ENCODE data around the gene SIL1.
"Not testable (repeated sequence)": the region's sequence is repeated elsewhere in the genome, so short reads cannot be mapped to it uniquely, and the experiment has no call there.

The SIL1 gene

DNA sequence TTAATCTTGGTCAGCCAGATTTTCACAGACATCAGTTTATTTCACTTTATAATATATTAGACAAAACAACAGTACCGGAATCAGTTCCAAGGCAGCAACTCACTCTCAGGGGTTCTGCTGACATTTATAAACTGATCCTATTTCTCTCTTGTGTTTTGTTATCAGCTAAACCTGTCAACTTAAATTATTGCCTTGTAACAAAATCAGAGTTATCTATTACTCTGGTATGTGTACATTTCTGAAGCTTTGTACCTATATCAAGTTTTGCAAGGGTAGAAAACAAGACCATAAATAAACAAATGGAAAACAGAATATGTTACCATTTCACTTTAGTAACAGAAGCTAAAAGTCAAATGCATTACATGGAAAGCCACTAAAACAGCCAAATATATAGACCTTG lies 122.1 kb downstream of the SIL1 start:
- Histone ChIP-seq H3K36me3 (no peaks in the 10 kb centered on the region), H3K27ac (no peak overlapping the region), H3K9me3 (ENCODE audit: severe bottlenecking) (no peaks in the 10 kb centered on the region), H3K4me3 (ENCODE audit: low read depth, low read length) (no peak overlapping the region), H3K27me3 (ENCODE audit: insufficient read depth, low read depth, severe bottlenecking) (no peaks in the 10 kb centered on the region)
- no peak for DNase-seq
- TF ChIP-seq, protein P1, sequence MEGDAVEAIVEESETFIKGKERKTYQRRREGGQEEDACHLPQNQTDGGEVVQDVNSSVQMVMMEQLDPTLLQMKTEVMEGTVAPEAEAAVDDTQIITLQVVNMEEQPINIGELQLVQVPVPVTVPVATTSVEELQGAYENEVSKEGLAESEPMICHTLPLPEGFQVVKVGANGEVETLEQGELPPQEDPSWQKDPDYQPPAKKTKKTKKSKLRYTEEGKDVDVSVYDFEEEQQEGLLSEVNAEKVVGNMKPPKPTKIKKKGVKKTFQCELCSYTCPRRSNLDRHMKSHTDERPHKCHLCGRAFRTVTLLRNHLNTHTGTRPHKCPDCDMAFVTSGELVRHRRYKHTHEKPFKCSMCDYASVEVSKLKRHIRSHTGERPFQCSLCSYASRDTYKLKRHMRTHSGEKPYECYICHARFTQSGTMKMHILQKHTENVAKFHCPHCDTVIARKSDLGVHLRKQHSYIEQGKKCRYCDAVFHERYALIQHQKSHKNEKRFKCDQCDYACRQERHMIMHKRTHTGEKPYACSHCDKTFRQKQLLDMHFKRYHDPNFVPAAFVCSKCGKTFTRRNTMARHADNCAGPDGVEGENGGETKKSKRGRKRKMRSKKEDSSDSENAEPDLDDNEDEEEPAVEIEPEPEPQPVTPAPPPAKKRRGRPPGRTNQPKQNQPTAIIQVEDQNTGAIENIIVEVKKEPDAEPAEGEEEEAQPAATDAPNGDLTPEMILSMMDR (IDR thresholded peaks at IDR 0.05; ENCODE audit: low read depth, low read length) = no peak

DNA sequence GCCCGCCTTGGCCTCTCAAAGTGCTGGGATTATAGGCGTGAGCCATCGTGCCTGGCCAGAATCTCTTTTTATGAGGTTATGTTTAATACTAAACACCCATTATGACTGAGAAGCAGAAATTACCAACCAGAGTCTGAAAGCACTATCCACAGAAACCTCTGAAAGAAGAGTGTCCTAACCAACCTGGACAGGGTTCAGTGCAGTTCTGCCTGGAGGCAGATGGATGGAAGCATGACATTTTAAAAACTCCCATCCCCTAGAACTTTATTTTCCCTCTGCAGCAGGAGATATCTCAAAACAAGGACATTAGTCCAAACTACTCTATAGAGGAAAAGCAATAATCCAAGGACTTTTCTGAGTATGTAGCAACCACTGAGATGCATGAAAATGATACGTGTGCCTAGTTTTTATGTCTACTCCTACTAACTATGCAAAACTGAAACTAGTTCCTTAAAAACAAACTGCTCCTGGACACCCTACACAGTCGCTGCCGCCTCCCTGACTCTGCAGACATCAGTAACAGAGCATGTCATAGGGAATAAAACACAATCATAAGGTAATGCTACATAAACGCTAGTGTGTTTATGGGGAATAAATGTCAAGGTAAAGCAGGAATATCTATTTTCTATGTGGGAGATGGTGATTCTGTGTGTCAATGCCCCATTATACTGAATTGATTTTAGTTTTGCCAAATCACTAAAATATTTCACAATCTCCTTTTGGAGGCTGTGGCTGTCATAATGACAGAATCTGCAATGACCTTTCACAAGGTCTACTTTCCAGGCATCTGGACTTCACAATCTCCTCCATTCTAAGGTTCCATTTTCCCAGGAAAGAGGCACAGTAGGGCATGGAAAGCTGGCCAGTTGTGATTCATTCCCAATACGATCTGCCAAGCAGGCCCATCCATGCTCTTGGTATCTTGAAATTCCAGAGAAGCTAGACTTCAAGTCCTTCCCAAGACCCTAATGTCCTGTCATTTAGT lies 122.8 kb downstream of the SIL1 start:
- no peaks in the 10 kb centered on the region for H3K9me3 ChIP-seq (ENCODE audit: severe bottlenecking)
- no peak for DNase-seq
- H3K27ac ChIP-seq = no peak overlapping the region
- no peaks in the 10 kb centered on the region for H3K27me3 ChIP-seq (ENCODE audit: insufficient read depth, low read depth, severe bottlenecking)
- H3K36me3 ChIP-seq = no peaks in the 10 kb centered on the region
- H3K4me3 ChIP-seq (ENCODE audit: low read depth, low read length) = no peak overlapping the region
- TF ChIP-seq, protein P1 (IDR thresholded peaks at IDR 0.05; ENCODE audit: low read depth, low read length) = no peak

DNA sequence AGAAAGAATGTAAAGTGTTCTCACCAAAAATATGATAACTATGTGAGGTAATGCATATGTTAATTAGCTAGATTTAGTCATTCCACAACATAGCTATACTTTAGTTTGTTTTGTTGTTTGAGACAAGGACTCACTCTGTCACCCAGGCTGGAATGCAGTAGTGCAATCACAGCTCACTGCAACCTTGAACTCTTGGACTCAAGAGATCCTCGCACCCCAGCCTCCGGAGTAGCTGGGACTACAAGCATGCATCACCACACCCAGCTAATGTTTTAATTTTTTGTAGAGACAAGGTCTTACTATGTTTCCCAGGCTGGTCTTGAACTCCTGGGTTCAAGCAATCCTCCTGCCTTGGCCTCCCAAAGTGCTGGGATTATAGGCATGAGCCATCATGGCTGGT lies 124.2 kb downstream of the SIL1 start:
- H3K9me3 ChIP-seq (ENCODE audit: severe bottlenecking); H3K27me3 ChIP-seq (ENCODE audit: insufficient read depth, low read depth, severe bottlenecking); H3K4me3 ChIP-seq (ENCODE audit: low read depth, low read length); H3K27ac ChIP-seq; H3K36me3 ChIP-seq; DNase-seq: not testable (repeated sequence)

DNA sequence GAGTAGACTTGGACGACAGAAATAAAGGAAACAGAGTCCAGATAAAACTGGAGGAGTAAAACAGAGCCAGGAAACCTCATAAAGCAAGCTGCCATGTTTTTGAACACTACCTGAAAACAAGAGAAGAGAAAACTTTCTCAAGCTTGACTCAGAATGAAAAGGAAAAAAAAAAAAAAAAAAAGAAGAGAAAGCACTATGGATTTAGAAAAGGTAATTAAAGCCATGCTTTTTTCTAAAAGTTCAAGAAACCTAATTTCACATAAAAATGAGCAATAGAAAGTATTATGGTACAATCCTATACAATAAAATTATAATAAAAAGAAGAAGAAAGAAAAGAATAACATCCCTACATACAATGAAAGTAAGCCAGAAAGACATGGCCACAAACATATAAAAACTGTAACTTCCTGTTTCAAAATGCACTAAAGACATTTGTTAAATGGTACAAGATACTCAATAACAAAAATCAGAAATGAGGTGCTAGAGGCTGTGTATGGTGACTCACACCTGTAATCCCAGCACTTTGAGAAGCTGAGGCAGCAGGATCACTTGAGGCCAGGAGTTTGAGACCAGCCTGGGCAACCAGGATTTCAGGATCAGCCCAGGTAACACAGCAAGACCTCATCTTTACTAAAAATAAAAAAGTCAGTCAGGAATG lies 129.5 kb downstream of the SIL1 start:
- Histone ChIP-seq H3K9me3 (ENCODE audit: severe bottlenecking) (no peaks in the 10 kb centered on the region), H3K27me3 (ENCODE audit: insufficient read depth, low read depth, severe bottlenecking) (no peaks in the 10 kb centered on the region), H3K27ac (no peak overlapping the region), H3K36me3 (no peaks in the 10 kb centered on the region), H3K4me3 (ENCODE audit: low read depth, low read length) (no peak overlapping the region)
- TF ChIP-seq, protein P1 (IDR thresholded peaks at IDR 0.05; ENCODE audit: low read depth, low read length) = no peak
- DNase-seq = no peak

DNA sequence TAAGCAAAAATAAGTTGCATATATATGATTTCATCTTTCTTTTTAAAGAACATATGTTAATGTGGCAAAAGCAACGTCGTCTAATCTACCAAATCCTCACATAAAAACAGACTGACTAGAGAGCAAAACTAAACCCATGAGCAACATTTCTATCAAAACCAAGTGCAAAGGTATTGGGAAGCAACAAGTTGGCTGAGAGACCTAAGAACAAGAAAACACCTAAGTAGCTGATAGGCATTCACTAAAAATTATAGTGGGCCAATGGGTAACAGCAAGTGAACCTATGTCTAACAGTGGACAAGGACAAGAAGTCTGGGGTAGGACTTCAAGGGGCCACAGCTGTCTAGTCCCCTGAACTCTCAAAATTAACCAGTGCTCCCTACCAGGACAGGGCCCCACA lies 130.1 kb downstream of the SIL1 start:
- no peak for DNase-seq
- TF ChIP-seq, protein P1 (IDR thresholded peaks at IDR 0.05; ENCODE audit: low read depth, low read length) = no peak
- H3K27ac ChIP-seq = no peak overlapping the region

DNA sequence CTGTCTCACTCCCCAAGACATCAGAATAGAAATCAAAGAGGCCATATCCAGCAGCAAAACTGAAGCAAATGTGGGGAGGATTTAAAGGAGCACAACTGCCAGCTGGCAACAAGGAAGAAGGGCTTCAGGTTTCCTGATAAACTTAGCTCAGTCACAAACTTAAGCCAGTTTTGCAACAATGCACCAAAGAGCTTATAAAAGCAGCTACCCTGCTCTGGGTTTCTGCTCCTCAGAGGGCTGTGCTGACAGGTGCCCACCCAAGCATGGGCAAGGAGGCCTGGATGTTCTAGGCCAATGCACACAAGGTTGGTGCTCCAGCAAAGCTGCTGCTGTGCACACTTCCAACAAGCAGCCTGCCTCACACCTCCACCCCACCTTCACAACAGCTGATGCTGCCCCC lies 132.9 kb downstream of the SIL1 start:
- Histone ChIP-seq H3K27me3 (ENCODE audit: insufficient read depth, low read depth, severe bottlenecking) (no peaks in the 10 kb centered on the region), H3K27ac (no peak overlapping the region), H3K36me3 (no peaks in the 10 kb centered on the region), H3K9me3 (ENCODE audit: severe bottlenecking) (no peaks in the 10 kb centered on the region), H3K4me3 (ENCODE audit: low read depth, low read length) (no peak overlapping the region)
- DNase-seq = no peak
- TF ChIP-seq, protein P1 (IDR thresholded peaks at IDR 0.05; ENCODE audit: low read depth, low read length) = no peak

More for the DNA sequence above, 130.1 kb downstream of the SIL1 start:
- no peaks in the 10 kb centered on the region for H3K9me3 ChIP-seq (ENCODE audit: severe bottlenecking)
- H3K36me3 ChIP-seq = no peaks in the 10 kb centered on the region
- H3K27me3 ChIP-seq (ENCODE audit: insufficient read depth, low read depth, severe bottlenecking) = no peaks in the 10 kb centered on the region
- H3K4me3 ChIP-seq (ENCODE audit: low read depth, low read length) = no peak overlapping the region
